Hepatocyte (in vitro differentiated cells): ENCODE data around the gene EGFL7.

Experiments
- CTCF ChIP-seq: fragments of 200-600 bp; sonication (generic); IDR thresholded peaks from 2 replicates; pipeline ENCODE4 v1.5.1; 2016; ENCODE audit warnings: antibody characterized with exemption, mild to moderate bottlenecking; ENCODE audit not compliant: poor library complexity
- EZH2 ChIP-seq: fragments of 200-600 bp; sonication (generic); IDR thresholded peaks from 2 replicates; pipeline ENCODE4 v1.6.1; 2016; ENCODE audit warnings: antibody characterized with exemption, mild to moderate bottlenecking, borderline replicate concordance
- EZH2phosphoT487 ChIP-seq: fragments of 200-600 bp; sonication (generic); IDR thresholded peaks from one replicate; pipeline ENCODE4 v1.6.1; 2018; ENCODE audit warnings: antibody characterized with exemption, mild to moderate bottlenecking, low read depth, moderate library complexity; ENCODE audit not compliant: unreplicated experiment, severe bottlenecking

- TF ChIP-seq CTCF = no peak
- TF ChIP-seq EZH2 = no peak
- no peak for TF ChIP-seq EZH2phosphoT487
These were observed 10.6 kb downstream of the EGFL7 start for GRCh38 chr9:136673088-136673974.
